Lower leg skin (tissue), 4 donors: ENCODE results near the gene ROBO1. TPM values are rescaled to one million over a fixed set of nuclear protein-coding genes. Genes with fewer than 3 reads are reported as not detected.

Experiments used
- DNase-seq, 2 donors: peaks; one replicate each; pipeline ENCODE4 v3.0.0-alpha.2; 2019; ENCODE audit warnings: low spot score in 2 of 2
- H3K4me3 ChIP-seq: fragments of 200-600 bp; sonication (generic); 2 replicates; pipeline ENCODE4 v1.5.1; 2017; ENCODE audit warnings: mild to moderate bottlenecking, low read depth; ENCODE audit not compliant: poor library complexity, severe bottlenecking
- POLR2A ChIP-seq, 2 donors: fragments of 450-650 bp; IDR thresholded peaks; one replicate each; pipeline ENCODE4 v1.6.1; 2016 to 2017; ENCODE audit warnings: antibody characterized with exemption in 2 of 2, mild to moderate bottlenecking in 1 of 2, moderate library complexity in 1 of 2
- WGBS, 2 donors: methylation state at CpG; one replicate each; pipeline ENCODE4 v1.1.5; 2018; 5-methylcytosine and 5-hydroxymethylcytosine counted together
- intact Hi-C: fragments of 100-400 bp; cut with DNase I; formaldehyde crosslinking; loops from one replicate; pipeline ENCODE4 v1.15.0; 2023; ENCODE audit warnings: low total_unique reads
- total RNA-seq, 4 donors: library from RNA; depleted of rRNA; stranded (reverse); fragments of >200 nt; gene quantifications; one replicate each; pipeline ENCODE4 v1.1.0, GENCODE V29; 2016
- TF ChIP-seq, protein P1 (sequence below), 3 donors: fragments of 450-650 bp; IDR thresholded peaks; one replicate each; pipeline ENCODE4 v1.5.1; 2016; ENCODE audit warnings: antibody characterized with exemption in 3 of 3, mild to moderate bottlenecking in 3 of 3, moderate library complexity in 2 of 3

Gene ROBO1
- total RNA-seq, 4 donors from 2014 or later: 26.3 to 60.0 (median 51.0) TPM

DNA sequence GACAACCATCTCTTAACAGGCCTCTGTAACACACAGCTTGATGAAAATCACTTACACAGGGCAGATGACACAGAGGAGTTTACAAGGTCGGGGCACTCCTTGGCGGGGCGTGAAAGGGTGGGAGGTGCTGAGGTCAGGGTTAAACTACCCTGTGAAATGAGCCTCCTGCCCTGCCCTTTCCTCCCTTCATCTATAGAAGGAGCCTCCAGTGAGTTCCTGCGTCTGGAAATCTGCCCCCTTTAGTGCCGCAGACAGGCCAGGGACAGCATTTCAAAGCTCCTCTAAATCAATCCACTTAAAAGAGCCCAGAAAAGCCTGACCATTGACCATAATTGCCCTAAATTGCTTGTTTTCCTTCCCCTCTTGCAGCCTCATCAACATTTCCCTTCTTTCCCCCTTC is 1.9 kb downstream of the ROBO1 start:
- no peak overlapping the region for H3K4me3 ChIP-seq
- TF ChIP-seq, protein P1, sequence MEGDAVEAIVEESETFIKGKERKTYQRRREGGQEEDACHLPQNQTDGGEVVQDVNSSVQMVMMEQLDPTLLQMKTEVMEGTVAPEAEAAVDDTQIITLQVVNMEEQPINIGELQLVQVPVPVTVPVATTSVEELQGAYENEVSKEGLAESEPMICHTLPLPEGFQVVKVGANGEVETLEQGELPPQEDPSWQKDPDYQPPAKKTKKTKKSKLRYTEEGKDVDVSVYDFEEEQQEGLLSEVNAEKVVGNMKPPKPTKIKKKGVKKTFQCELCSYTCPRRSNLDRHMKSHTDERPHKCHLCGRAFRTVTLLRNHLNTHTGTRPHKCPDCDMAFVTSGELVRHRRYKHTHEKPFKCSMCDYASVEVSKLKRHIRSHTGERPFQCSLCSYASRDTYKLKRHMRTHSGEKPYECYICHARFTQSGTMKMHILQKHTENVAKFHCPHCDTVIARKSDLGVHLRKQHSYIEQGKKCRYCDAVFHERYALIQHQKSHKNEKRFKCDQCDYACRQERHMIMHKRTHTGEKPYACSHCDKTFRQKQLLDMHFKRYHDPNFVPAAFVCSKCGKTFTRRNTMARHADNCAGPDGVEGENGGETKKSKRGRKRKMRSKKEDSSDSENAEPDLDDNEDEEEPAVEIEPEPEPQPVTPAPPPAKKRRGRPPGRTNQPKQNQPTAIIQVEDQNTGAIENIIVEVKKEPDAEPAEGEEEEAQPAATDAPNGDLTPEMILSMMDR (IDR thresholded peaks at IDR 0.05): no peak
- TF ChIP-seq POLR2A (IDR thresholded peaks at IDR 0.05): no peak

DNA sequence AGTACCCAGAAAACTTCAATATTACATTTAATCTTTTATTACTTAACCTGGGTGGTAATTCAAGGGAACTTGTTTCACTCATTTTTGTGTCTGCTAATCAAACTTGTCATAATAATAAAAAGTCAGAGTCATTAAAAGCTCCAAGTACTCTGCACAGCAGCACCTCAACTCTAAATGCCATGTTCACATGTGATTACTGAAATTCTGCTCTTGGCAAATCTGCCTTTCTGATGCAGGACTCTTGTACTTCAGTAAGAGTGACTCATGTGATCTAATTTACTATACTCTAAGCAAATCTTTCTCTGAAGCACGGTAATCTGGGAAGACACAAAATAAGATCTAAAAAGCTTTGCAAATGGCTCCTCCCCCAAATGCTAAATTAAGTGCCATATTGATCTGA is 6.4 kb downstream of the ROBO1 start:
- 46 to 52% methylated on average over 1 of the region's 1 CpG for WGBS, 2 donors
- intact Hi-C loops: no loop called here
- H3K4me3 ChIP-seq: no peak overlapping the region
- TF ChIP-seq POLR2A (IDR thresholded peaks at IDR 0.05): no peak
- TF ChIP-seq, protein P1 (IDR thresholded peaks at IDR 0.05): no peak
- DNase-seq: no peak

More for the DNA sequence above, 1.9 kb downstream of the ROBO1 start:
- 28 to 32% methylated on average over 5 of the region's 5 CpGs for WGBS, 2 donors
- intact Hi-C loops: no loop called here
- DNase-seq: no peak

DNA sequence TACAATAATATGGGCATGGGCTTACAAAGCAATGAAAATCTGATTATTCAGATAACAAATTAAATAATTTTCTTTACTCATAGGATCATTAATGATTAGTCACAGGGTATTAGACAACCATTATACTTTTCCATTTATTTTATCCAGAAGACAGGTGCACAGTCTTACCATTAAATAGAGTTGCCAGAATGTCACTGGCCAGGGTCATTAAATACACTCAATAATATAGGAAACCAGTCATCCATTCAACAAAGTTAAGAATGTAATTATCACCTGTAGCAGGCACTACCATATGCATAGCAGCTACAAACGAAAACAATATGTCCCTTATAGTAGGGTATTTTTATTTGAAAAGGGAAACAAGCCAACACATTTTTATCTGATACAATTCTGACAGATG is 16.1 kb downstream of the ROBO1 start:
- no peak for TF ChIP-seq POLR2A (IDR thresholded peaks at IDR 0.05)
- TF ChIP-seq, protein P1 (IDR thresholded peaks at IDR 0.05): no peak
- 62 to 64% methylated on average over 1 of the region's 1 CpG for WGBS, 2 donors
- intact Hi-C loops: no loop called here
- no peak overlapping the region for H3K4me3 ChIP-seq
- DNase-seq: no peak

DNA sequence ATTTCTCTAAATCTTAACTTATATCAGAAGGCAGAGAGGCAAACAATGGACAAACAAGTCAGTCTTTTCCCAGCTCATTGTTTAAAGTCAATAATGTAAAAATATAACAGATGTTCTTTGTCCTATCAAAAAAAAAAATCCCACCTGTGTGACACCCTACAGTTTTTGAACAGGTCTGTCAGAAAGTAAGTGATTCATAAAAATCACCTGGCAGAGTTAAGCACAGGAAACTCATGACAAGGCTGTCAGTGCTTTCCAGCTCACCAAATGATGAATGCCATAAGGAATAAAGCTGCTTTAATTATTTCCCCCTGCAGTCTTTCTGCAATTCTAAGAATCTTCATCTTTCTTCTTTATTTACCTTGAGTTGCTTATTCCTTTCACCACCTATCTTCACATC is 30.3 kb downstream of the ROBO1 start:
- no peak for DNase-seq
- H3K4me3 ChIP-seq: no peak overlapping the region
- TF ChIP-seq, protein P1 (IDR thresholded peaks at IDR 0.05): no peak
- TF ChIP-seq POLR2A (IDR thresholded peaks at IDR 0.05): no peak
- intact Hi-C loops: no loop called here

DNA sequence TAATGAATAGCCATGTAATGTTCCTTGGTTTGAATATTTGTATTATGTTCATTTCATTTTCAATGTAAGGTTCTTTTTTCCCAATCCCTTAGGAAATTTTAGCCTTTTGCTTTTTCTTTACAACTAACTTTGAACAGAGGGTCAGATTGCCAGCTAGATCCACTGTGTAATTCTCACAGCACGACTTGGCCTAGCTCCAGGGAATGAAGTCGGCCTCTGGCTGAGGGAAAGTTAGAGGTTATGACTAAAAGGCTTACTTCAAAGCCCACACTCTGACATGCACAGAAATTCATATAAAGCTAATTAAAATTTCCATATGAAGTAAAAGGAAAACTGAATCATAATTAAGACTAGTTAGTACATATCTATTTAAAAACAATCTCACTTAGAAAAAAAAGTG is 38.7 kb downstream of the ROBO1 start:
- H3K4me3 ChIP-seq: no peak overlapping the region
- WGBS, 2 donors: 13 to 29% methylated on average over 2 of the region's 2 CpGs
- no peak for TF ChIP-seq POLR2A (IDR thresholded peaks at IDR 0.05)
- TF ChIP-seq, protein P1 (IDR thresholded peaks at IDR 0.05): no peak
- DNase-seq: no peak
- intact Hi-C loops: no loop called here

DNA sequence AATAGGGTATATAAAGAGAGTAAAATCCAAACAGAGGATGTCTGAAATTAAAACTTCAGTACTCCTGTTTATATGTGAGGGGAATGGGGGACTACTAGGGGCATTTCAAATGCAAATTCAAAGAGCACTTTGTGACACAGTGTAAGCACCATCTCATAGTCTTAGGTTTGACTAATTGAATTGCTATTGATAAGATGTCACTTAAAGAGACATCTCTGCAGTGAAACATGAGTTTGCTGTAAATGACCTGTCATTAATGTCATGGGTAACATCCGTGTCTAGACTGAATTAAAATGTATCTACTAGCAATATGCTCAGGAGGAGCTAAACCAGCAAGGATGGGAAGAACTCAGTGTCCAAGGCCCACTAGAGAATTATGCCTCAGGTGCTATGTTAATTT is 41.0 kb downstream of the ROBO1 start:
- no peak for DNase-seq
- WGBS, 2 donors: 54 to 61% methylated on average over 1 of the region's 1 CpG
- intact Hi-C loops: no loop called here
- no peak overlapping the region for H3K4me3 ChIP-seq
- no peak for TF ChIP-seq POLR2A (IDR thresholded peaks at IDR 0.05)
- TF ChIP-seq, protein P1 (IDR thresholded peaks at IDR 0.05): no peak
